NK-92 (cell line): ENCODE measurements around the gene RAB11A.

Experiments used
- DNase-seq: peaks from one replicate; lab custom pipeline; 2025; ENCODE audit not compliant: unreplicated experiment; lab: John Stamatoyannopoulos, UW

RAB11A gene

GRCh38 chr15:65883571-65883970, 14.3 kb downstream of the RAB11A start:
- DNase-seq = no peak

- DNase-seq = no peak
Observed at GRCh38 chr15:65884511-65884910, 15.2 kb downstream of the RAB11A start.

- no peak for DNase-seq
Observed at GRCh38 chr15:65885668-65886218, 16.5 kb downstream of the RAB11A start.

- DNase-seq = no peak
Observed at GRCh38 chr15:65887565-65887964, 18.3 kb downstream of the RAB11A start.

- DNase-seq = no peak
Observed at GRCh38 chr15:65888981-65889380, 19.7 kb downstream of the RAB11A start.

- DNase-seq = no peak
Observed at GRCh38 chr15:65893060-65893459, 23.8 kb downstream of the RAB11A start.

- no peak for DNase-seq
Observed at GRCh38 chr15:65896236-65896635, 26.9 kb downstream of the RAB11A start.

GRCh38 chr15:65900488-65900887, 31.2 kb downstream of the RAB11A start:
- DNase-seq = no peak

- DNase-seq = no peak
Observed at GRCh38 chr15:65901336-65901735, 32.0 kb downstream of the RAB11A start.

- no peak for DNase-seq
Observed at GRCh38 chr15:65901836-65902235, 32.5 kb downstream of the RAB11A start.

- DNase-seq = no peak
Observed at GRCh38 chr15:65902373-65902772, 33.1 kb downstream of the RAB11A start.

GRCh38 chr15:65903296-65904073, 34.2 kb downstream of the RAB11A start:
- DNase-seq = no peak

- no peak for DNase-seq
Observed at GRCh38 chr15:65904301-65904700, 35.0 kb downstream of the RAB11A start.

- no peak for DNase-seq
Observed at GRCh38 chr15:65906396-65906795, 37.1 kb downstream of the RAB11A start.

GRCh38 chr15:65907661-65908060, 38.4 kb downstream of the RAB11A start:
- no peak for DNase-seq

GRCh38 chr15:65908876-65909275, 39.6 kb downstream of the RAB11A start:
- DNase-seq = no peak

- no peak for DNase-seq
Observed at GRCh38 chr15:65909831-65910230, 40.5 kb downstream of the RAB11A start.

- DNase-seq = no peak
Observed at GRCh38 chr15:65910341-65910740, 41.0 kb downstream of the RAB11A start.

- DNase-seq = no peak
Observed at GRCh38 chr15:65912235-65912634, 42.9 kb downstream of the RAB11A start.

GRCh38 chr15:65913631-65914199, 44.4 kb downstream of the RAB11A start:
- DNase-seq = no peak

- DNase-seq = no peak
Observed at GRCh38 chr15:65914386-65914785, 45.1 kb downstream of the RAB11A start.
